Stimulated activated naive CD4-positive, alpha-beta T cell (primary cell): ENCODE measurements around the gene HRH3.
A peak's percentile ranks its signal among the peaks of the same experiment; 100 is the strongest.

Source experiments
- DNase-seq, 6 experiments: peaks; one replicate each; lab custom pipeline; 2025; lab: John Stamatoyannopoulos, UW

HRH3 gene

DNA sequence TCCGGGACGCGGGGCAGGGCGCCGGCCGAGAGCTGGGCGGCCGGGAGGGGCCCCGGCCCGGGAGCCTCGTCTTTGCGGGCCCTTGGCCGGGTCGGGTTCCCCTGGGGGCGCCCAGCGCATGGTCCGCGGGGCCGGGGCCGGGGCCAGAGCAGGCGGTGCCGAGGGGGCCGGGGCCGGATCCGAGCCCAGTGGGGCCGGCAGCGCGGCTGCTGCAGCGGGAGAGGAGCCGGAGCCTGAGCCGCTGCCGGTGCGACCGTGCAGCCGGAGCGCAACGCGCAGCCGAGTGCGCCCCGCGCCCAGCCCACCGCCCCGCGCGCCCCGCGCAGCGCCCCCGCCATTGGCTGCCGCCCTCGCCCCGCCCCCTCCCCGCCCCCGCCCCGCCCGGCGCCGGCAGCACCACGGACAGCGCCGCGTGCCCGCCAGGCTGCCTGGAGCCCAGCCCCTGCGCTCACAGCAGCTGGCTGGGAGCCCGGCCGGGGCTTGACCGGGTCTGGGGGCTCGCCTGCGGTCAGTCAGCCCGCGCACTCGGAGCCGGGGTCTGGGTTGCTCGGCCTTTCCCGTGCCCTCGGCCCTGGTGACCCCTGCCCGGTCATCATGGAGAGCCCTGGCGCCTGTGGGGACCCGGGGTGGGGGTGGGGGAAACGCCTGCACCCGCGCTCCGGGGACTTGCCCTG lies at the start of gene HRH3:
Gene HRH3, minus strand, starts transcription at position 287 of the 674 bp plus-strand sequence. CDS start 308 bp downstream, outside the sequence.
- peak in 5 of 6 experiments; percentile 34 to 57 (median 45) for DNase-seq

DNA sequence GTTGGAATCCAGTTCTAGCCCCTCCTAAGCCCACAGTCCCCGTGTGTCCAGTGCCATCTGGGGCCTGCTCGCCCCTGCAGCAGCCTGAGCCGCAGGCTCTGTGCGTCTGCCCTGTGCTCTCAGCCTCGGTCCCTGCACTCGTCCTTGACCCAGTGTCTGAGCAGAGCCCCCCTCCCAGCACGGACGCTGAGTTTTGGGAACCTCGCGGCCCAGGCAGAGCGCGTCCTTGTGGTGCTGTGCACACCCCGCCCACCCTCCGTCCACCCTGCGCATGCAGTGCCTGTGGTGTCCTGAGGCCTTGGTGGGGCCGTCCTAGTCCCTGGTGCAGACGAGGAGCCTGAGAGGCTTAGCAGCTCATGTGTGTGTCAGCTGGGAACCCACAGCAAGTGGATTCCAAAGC lies 49.8 kb upstream of the HRH3 start:
- DNase-seq = no peak

DNA sequence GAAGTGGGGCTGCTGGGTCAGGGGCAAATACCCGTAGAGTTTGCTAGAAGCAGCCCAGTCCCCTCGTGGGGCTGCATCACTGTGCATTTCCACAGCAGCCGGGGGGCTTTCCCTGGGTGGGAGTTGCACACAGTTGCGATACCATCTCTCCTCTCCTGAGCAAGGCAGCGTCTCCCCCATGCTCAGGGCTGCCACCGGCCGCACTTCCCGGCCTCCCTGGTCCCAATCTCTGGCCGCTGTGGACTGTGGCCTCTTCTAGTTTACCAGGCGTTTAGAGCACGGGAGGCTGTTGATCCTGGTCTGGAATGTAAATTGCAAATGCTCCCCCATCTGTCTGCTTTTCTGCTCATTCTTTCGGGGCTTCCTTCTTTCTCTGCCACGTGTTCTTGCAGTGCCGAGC lies 49.3 kb upstream of the HRH3 start:
- DNase-seq = no peak

DNA sequence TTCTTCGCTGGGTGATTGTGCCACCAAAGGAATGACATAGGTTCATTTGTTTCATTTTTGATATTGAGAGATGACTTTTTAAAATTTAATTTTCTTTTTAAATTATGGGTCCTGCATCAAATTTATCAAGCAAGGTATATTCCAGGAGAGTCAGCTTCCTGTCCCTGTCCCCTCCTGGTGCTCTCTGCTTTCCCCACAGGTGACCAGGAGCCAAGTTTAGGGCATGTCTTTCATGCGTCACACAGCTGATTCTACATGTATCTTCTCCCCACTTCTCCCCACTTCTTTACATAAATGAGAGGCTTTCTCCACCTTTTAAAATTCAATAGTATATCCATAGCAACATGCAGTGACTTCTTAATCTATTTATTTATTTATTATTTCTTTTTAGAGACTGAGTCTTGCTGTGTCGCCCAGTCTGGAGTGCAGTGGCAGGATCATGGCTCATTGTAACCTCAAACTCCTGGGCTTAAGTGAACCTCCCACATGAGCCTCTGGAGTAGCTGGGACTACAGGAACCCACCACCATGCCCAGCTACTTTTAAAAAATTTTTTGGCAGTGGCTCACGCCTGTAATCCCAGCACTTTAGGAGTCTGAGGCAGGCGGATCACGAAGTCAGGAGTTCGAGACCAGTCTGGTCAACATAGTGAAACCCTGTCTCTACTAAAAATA lies 48.3 kb upstream of the HRH3 start:
- DNase-seq = no peak

DNA sequence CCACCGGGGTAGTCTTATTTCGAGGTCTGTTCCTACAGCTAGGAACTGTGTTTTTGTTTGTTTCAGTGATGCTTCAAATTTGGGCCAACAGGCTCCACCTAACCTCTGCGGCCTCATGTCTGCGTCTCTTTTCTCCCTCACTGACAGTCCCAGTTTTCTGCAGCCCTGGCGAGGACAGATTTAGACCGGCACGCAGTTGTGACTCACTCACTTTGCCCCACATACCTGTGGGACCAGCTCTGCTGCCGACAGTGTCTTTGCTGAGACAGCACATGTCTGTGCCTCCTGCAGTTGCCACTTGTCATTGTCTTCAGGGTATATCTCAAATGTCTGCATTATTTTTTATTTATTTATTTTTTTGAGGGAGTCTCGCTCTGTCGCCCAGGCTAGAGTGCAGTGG lies 47.5 kb upstream of the HRH3 start:
- no peak for DNase-seq

DNA sequence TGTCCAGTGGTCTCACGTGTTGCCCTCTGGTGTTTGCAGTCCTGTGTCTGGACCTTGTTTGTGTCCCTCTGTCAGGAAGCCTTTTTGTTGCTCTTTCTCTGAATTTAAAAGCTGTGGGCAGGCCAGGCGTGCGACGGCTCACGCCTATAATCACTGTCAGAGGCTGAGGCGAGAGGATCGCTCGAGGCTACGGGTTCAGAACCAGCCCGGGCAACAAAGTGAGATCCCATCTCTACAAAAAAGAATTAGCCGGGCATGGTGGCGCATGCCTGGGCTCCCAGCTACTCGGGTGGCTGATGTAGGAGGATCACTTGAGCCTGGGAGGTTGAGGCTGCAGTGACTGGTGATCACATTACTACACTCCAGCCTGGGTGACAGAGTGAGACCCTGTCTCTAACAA lies 46.8 kb upstream of the HRH3 start:
- no peak for DNase-seq

DNA sequence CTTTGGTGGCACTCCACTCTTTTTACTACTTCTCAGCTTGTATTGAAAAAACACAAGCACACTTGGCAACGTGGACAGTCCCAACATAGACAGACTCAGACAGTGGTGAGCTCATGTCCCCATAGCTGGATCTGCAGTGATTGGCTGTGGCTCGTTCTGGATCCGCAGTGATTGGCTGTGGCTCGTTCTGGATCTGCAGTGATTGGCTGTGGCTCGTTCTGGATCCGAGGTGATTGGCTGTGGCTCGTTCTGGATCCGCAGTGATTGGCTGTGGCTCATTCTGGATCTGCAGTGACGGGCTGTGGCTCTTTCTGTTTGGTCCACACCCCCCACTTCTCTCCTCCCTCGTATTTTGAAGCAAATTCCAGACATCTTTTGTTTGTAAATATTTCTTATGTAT lies 46.3 kb upstream of the HRH3 start:
- no peak for DNase-seq

DNA sequence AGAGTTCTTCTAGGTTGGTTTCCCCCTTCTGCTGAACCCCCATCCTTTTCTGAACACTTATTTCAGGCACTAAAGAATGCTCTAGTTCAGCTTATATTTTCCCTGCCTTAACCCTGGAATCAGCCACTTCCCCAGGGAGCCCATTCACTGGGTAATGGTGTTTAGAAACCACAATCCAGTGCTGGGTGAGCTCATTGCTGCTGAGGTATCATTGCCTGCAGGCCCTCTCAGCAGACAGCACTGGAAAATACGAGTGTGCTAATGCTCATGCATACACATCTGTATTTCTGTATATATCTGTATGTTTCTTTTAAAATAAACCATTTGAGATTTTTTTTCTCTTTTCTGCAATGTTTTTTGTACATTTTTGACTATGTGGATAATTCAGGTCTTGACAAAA lies 45.3 kb upstream of the HRH3 start:
- DNase-seq = no peak

DNA sequence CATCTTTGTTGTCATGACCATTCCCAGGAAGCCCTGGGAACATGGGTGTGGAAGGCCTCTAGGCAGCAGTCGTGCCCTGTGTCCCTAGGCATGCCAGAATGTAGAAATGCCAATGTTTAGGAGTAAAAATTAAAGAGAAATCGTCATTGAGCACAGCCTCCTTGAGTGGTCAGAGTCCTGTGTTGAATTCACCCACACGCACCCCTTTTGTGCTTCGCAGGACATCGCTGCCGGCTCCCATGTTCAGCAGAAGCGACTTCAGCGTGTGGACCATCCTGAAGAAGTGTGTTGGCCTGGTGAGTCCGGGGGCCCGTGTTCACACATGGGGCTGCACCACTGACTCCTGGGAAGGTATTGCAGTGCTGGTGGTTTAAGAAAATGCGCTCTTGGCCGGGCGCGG lies 43.3 kb upstream of the HRH3 start:
- DNase-seq = no peak

DNA sequence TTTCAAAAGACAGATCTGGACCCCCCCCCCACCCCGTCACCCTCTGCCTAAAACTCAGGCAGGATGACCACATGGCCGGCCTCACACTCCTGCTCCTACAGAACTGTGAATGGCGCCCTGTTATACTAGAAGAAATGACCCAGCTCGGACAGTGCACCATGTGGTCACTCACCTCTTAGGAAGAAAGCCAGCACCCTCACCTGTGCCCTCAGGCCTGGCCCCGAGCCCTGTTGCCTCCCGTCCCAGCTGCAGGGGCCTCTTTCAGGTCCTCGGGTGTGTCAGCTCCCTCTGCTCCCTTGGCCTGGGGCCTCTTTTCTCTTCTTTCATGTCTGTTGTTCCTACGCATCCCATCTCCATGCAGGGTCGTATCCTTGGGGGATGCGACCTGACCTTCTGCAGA lies 42.0 kb upstream of the HRH3 start:
- DNase-seq = no peak

DNA sequence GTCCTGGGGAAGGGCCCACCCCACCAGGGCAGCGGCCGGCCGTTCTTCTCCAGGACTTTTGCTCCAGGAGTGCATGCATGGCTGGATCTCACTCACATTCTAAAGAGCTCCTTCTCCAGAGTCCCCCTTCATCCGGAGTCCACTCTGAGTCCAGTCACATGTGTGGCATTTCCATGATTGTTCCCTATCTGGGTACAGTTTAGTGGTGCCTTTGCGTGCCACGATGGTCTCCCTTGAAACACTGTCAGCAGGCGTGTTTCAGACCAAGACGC lies 39.2 kb upstream of the HRH3 start:
- DNase-seq = no peak

DNA sequence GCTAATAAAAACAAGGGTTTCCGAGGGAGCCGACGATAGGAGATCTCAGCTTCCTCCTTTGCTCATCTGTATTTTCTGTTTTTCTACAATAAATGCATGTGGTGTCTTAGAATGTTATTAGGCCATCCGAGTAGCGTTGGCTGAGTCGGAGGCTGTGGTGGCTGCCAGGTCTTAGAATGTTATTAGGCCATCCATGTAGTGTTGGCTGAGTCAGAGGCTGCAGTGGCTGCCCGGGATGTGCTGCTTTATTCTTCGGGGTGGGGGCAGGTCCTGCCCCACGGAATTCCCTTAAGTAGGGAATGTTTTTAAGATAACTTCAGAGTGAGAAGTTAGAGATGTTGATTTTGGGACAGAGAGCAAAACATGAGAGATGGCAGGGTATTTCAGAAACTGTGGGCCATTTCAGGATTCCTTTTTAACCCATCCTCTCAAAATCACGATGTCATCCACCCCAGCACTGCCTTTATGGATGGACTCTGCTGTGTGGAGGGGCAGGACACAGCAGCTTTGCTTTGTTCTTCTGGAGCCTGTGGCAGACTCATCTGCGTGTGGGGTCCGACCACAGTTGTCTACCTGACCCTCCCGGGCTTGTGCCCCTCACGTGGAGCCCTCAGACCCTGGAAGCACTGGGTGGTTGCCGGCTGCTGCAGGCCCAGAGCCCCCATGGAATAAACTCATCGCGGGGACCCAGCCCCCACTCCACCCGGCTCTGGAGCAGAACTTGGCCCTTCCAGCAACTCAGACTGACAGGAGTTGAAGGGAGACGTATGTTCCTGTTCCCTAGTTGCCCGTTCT lies 38.6 kb upstream of the HRH3 start:
- no peak for DNase-seq

DNA sequence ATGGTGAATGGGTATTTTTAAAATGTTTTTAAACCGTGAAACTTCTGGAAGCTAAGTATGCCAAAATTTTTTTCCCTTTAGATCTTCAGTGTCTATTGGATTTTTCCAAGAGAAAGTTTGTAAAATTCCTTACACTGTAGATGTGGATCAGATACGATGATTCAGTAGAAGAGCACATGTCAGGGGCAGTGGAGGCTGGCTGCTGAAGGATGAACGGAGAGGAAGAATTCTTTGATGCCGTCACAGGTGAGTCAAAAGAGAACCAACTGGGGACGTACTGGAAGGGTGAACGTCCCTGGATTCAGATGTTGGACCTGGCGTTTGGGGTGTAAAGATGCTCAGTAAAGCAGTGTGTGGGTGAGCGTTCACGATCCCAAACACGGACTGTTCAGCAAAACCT lies 35.9 kb upstream of the HRH3 start:
- DNase-seq = no peak

DNA sequence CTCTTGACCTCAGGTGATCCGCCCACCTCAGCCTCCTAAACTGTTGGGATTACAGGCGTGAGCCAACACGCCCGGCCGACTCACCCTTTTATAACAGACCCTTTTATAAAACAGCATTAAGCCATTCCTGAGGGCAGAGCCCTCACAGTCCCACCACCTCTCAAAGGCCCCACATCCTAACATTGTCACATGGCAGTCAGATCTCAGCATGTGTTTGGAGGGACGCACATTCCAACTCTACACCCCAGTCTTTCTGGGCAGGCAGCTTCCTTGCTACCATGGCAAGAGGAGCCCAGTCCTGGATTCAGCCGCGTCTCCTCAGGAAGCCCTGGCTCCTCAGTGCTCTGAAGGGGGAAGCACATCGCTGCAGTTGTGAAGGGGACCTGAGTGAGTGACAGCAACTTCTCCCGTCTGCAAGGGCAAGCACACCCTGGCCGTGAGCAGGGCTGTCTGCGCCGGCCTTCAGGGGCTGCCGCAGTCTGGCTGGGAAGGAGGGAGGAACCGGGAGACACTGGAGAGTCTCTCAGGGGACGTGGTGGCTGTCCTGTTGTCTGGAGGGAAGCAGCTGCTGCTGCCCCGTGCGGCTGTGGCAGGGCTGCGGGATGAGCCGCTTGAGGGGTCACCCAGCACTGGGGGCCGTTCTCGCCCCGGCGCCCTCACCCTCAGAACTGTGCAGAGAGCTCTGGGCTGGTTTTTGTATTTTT lies 34.1 kb upstream of the HRH3 start:
- DNase-seq = no peak

DNA sequence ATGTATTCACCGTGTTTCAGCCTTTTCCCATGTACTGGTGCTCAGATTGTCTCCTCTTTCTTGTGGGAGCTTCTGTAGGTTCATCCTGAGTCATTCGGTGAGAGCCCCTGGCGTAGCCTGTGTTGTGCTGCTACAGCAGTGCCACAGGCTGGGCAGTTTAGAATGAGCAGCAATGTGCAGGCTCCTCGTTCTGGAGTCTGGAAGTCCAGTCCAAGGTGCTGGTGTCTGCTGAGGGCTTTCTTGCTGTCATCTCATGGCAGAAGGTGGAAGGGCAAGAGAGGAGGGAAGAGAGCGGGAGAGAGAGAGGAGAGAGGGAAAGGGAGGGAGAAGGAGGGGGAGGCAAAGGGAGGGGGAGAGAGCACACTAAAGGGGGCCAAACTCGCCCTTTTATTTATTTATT lies 33.3 kb upstream of the HRH3 start:
- no peak for DNase-seq

DNA sequence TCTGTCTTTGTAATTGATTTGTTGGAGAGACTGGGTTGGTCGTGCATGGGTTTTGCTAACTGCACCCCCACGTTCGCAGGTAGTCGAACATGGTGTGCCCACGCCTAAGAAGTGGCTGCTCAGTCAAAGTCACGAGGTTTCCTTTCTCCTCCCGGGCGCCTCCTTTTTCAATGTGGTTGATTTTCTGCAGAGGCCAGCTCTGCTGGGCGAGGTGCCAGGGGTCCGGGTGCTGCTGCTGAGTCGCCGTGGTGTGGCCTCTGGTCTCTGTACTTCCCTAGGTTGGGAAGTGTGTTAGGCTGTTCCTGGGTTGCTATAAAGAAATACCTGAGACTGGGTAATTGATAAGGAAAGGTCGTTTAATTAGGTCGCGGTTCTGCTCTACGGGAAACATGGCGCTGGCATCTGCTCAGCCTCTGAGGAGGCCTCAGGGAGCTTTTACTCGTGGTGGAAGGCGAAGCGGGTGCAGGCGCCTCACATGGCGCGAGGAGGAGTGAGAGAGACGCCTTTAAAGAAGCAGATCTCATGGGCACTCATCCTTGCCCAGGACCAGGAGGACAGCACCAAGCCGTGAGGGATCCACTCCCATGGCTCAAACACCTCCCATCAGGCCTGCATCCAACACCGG lies 32.4 kb upstream of the HRH3 start:
- DNase-seq = no peak

DNA sequence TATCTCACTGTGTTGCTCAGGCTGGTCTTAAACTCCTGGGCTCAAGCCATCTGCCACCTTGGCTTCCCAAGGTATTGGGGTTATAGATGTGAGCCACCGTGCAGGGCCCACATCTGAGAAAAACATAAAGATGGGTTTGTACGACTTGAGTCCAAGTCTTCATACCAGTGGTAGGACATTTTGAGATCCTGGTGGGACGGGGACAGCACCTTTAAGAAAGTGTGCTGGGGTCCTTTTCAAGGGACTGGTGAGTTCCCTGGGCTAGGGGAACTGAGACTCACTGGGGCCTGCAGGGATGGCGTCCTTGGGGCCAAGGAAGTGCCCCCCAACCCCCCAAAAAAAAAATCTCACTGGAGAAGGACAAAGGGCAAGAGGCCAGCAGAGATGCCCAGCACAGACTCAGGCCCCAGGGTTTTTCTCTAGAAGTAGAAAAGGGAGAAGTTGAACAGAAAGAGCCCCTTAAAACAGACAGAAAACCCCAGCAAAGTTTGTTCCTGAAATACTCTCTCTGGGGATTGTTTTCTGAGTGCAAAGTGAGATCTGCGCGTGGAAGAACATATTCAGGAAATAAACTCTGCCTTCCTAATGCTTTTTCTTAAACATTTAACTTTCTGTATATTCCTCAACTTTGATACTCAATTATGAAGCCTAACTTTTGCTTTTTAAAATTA lies 28.9 kb upstream of the HRH3 start:
- no peak for DNase-seq

DNA sequence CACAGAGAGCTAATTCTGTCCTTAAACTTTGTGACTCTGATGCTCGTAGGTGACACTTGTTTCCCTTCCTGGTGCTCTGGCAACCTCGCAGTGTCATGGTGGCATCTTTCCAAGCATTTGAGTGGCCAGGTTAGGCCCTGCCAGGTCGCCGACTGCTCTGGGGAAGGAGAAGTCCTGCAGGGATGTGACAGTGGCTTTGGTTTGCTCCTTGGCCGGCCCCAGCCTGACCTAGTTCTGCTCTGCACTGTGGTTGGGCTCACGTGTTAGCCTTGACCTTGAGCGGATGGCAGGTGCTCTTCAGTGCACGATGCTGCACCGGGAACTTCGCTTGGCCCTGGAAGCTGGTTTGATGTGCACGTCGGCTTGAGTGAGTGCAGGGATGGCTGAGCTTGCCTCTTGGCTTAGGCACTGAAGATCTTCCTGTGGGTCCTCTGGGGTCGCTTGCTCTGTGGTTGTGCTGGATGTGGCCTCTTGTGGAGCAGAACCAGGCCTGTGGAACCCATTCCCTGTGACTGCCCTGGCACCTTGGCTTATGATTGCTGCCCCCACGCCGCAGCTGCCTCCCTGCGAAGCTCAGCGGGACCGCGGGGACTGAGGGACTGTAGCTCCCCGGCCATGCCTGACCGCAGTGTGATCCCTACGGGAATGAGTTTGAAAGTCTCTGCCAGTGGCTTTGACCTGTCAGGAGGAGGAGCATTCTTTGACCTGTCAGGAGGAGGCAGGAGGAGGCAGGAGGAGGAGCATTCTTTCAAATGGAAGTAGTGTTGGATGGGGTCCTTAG lies 27.0 kb upstream of the HRH3 start:
- no peak for DNase-seq

DNA sequence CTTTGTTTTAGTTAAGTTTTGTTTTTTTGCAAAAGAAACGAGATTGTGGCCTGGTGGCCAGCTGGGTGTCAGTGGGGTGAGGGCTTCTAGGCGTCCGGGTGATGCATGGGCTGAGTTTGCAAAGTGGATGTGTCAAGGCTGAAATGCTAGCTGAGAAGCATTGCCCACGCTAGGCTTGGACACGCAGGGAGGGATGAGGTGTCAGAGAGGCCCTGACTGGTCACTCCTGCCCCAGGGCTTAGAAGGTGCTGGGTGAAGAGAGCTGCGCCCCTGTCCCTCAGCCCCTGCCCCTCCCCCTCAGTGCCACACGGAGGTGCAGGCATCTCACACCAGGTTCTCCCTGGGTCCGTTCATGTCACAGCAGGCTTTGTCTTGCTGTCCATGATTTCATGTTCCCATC lies 26.4 kb upstream of the HRH3 start:
- DNase-seq = no peak

DNA sequence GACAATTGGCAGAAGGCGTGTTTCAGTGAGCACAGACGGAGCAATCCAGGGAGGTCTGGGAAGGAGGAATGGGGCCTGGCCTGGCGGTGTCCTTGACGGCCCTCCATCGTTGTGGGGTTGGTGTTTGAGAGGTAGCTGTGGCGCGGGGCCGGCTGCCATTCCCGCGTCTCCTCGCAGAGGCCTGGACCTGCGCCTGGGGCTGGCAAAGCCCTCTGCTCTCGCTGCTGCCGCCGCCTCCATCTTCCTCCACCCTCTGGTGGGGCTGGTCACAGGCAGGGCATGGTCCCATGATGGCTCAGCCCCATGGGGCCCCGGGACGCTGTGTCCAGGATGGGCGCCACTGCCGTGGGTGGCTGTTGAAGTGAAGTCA lies 25.8 kb upstream of the HRH3 start:
- DNase-seq = no peak

DNA sequence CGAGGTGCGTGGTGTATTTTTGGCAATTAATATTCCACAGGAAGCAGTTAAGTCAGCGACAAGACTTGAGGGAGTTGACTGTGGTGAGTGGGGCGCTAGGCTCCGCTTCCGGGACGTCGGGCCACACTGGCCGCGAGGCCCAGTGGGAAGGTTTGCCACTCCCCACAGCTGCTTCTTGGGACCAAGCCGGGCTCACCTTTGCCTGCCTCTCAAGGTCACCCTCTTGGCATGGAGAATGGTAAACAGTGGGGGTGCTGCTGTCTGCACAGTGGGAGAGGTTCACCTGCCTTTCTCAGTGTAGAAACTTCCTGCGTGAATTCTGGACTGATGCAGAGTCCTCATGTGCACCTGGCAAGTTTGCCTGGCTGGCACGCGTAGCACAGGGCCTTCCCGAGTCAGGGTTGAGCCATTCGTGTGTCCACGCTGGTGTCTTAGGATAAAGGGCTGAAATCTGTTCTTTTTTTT lies 24.6 kb upstream of the HRH3 start:
- no peak for DNase-seq
